Measurements from ENCODE around the gene MAOB.

Gene MAOB

DNA sequence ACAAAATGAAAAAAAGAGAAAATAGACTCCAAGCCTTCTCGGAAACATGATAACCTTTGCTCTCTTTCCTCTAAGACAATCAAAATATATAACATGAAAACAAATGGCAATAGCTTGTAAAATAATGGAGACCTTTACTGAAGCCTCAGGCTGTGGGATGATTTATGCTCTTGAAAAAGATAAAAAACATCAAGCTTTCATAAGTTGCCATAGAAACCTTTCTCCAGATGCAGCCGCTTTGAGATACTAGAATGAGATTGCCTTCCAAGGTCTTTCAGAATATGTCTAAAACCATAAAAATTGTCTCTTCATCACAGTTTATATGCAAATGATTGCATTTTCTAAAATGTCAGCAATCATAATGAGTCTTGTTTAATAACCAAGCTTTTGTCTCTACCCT, 31.6 kb downstream of the MAOB start:
- no peak for DNase-seq (ENCODE audit: low read depth in 1 of 2, low spot score in 1 of 2)
- TF ChIP-seq POLR2AphosphoS5 (IDR thresholded peaks at IDR 0.05; ENCODE audit: low read depth) (no peak), GABPA (IDR thresholded peaks at IDR 0.05; ENCODE audit: low read depth) (no peak), SPI1 (IDR thresholded peaks at IDR 0.05; ENCODE audit: borderline replicate concordance, low read depth) (no peak)
- TF ChIP-seq, protein P1, sequence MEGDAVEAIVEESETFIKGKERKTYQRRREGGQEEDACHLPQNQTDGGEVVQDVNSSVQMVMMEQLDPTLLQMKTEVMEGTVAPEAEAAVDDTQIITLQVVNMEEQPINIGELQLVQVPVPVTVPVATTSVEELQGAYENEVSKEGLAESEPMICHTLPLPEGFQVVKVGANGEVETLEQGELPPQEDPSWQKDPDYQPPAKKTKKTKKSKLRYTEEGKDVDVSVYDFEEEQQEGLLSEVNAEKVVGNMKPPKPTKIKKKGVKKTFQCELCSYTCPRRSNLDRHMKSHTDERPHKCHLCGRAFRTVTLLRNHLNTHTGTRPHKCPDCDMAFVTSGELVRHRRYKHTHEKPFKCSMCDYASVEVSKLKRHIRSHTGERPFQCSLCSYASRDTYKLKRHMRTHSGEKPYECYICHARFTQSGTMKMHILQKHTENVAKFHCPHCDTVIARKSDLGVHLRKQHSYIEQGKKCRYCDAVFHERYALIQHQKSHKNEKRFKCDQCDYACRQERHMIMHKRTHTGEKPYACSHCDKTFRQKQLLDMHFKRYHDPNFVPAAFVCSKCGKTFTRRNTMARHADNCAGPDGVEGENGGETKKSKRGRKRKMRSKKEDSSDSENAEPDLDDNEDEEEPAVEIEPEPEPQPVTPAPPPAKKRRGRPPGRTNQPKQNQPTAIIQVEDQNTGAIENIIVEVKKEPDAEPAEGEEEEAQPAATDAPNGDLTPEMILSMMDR (IDR thresholded peaks at IDR 0.05; ENCODE audit: insufficient read depth, low read length), result no peak
- no peak overlapping the region for H3K4me3 ChIP-seq (replicated peaks; ENCODE audit: insufficient read depth, low read length)
- H3K27me3 ChIP-seq (ENCODE audit: insufficient read depth, poor library complexity, severe bottlenecking), result no peaks in the 10 kb centered on the region
- H3K27ac ChIP-seq (replicated peaks), result no peak overlapping the region

DNA sequence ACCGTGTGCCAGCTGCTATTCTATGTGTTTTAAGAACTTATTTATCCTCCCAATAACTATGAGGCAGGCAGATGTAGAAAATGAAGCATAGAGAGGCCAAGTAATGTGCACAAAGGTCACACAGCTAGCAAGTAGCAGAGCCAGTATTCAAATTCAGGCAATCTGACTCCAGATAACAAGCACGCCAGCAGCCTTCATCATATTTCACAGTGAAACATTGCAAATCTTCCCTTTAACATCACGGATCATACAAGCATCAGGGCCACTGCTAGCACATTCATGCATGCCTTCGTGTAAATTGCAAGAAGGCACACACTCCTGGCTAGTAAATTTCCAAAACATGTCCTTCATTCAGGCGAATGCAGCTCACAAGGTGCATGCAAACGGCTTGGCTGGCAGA, 33.1 kb downstream of the MAOB start:
- TF ChIP-seq, protein P2, sequence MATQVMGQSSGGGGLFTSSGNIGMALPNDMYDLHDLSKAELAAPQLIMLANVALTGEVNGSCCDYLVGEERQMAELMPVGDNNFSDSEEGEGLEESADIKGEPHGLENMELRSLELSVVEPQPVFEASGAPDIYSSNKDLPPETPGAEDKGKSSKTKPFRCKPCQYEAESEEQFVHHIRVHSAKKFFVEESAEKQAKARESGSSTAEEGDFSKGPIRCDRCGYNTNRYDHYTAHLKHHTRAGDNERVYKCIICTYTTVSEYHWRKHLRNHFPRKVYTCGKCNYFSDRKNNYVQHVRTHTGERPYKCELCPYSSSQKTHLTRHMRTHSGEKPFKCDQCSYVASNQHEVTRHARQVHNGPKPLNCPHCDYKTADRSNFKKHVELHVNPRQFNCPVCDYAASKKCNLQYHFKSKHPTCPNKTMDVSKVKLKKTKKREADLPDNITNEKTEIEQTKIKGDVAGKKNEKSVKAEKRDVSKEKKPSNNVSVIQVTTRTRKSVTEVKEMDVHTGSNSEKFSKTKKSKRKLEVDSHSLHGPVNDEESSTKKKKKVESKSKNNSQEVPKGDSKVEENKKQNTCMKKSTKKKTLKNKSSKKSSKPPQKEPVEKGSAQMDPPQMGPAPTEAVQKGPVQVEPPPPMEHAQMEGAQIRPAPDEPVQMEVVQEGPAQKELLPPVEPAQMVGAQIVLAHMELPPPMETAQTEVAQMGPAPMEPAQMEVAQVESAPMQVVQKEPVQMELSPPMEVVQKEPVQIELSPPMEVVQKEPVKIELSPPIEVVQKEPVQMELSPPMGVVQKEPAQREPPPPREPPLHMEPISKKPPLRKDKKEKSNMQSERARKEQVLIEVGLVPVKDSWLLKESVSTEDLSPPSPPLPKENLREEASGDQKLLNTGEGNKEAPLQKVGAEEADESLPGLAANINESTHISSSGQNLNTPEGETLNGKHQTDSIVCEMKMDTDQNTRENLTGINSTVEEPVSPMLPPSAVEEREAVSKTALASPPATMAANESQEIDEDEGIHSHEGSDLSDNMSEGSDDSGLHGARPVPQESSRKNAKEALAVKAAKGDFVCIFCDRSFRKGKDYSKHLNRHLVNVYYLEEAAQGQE (IDR thresholded peaks at IDR 0.05; ENCODE audit: insufficient replicate concordance, low read depth), result no peak
- TF ChIP-seq GABPA (IDR thresholded peaks at IDR 0.05; ENCODE audit: low read depth) (no peak), POLR2AphosphoS5 (IDR thresholded peaks at IDR 0.05; ENCODE audit: low read depth) (no peak), SPI1 (IDR thresholded peaks at IDR 0.05; ENCODE audit: borderline replicate concordance, low read depth) (no peak)
- TF ChIP-seq, protein P1 (IDR thresholded peaks at IDR 0.05; ENCODE audit: insufficient read depth, low read length), result no peak
- Histone ChIP-seq H3K4me3 (replicated peaks; ENCODE audit: insufficient read depth, low read length) (no peak overlapping the region), H3K27ac (replicated peaks) (no peak overlapping the region), H3K27me3 (ENCODE audit: insufficient read depth, poor library complexity, severe bottlenecking) (no peaks in the 10 kb centered on the region)
- DNase-seq (ENCODE audit: low read depth in 1 of 2, low spot score in 1 of 2), result no peak

DNA sequence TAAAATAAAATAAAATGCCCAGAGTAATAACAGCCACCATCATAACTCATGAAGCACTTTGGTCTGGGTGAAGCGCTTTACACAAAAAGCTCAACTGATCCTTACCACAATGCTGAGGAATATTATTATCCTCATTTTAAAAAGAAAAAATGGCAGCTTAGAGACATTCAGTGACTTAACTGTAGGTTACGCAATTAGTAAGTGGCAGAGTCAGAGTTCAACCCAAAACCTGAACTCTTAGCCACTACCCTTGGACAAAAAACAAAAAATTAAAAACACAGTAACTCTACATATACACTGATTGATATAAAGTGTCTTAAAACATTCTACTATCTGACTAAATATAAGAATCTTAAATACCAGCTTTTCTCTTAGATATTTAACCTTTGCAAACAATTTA, 34.9 kb downstream of the MAOB start:
- TF ChIP-seq, protein P2 (IDR thresholded peaks at IDR 0.05; ENCODE audit: insufficient replicate concordance, low read depth), result no peak
- no peak for TF ChIP-seq POLR2AphosphoS5 (IDR thresholded peaks at IDR 0.05; ENCODE audit: low read depth)
- TF ChIP-seq, protein P1 (IDR thresholded peaks at IDR 0.05; ENCODE audit: insufficient read depth, low read length), result no peak
- TF ChIP-seq GABPA (IDR thresholded peaks at IDR 0.05; ENCODE audit: low read depth), result no peak
- TF ChIP-seq SPI1 (IDR thresholded peaks at IDR 0.05; ENCODE audit: borderline replicate concordance, low read depth), result no peak
- no peak for DNase-seq (ENCODE audit: low read depth in 1 of 2, low spot score in 1 of 2)

DNA sequence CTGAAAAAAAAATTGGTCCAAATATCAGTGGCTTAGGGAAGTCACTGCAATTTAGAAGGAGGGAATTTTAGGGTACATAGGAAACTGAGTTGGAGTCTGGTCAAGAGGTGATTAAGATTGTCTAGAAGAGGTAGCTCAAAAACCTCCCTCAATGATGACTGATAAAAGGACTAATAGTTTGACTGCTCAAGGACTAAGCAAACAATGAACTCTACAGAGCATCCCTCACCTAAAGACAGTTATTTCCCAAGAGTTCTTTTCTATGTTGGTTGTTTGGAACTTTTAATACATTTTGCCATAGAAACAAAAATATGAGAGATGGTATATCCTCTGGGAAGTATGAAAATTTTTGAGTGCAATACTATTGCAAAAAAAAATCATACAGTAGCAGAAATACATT, 35.7 kb downstream of the MAOB start:
- TF ChIP-seq, protein P2 (IDR thresholded peaks at IDR 0.05; ENCODE audit: insufficient replicate concordance, low read depth), result no peak
- TF ChIP-seq GABPA (IDR thresholded peaks at IDR 0.05; ENCODE audit: low read depth) (no peak), SPI1 (IDR thresholded peaks at IDR 0.05; ENCODE audit: borderline replicate concordance, low read depth) (no peak), POLR2AphosphoS5 (IDR thresholded peaks at IDR 0.05; ENCODE audit: low read depth) (no peak)
- TF ChIP-seq, protein P1 (IDR thresholded peaks at IDR 0.05; ENCODE audit: insufficient read depth, low read length), result no peak
- Histone ChIP-seq H3K27me3 (ENCODE audit: insufficient read depth, poor library complexity, severe bottlenecking) (no peaks in the 10 kb centered on the region), H3K27ac (replicated peaks) (no peak overlapping the region), H3K4me3 (replicated peaks; ENCODE audit: insufficient read depth, low read length) (no peak overlapping the region)
- no peak for DNase-seq (ENCODE audit: low read depth in 1 of 2, low spot score in 1 of 2)

More for the DNA sequence above, 34.9 kb downstream of the MAOB start:
- H3K27me3 ChIP-seq (ENCODE audit: insufficient read depth, poor library complexity, severe bottlenecking), result no peaks in the 10 kb centered on the region
- H3K4me3 ChIP-seq (replicated peaks; ENCODE audit: insufficient read depth, low read length), result no peak overlapping the region
- H3K27ac ChIP-seq (replicated peaks), result no peak overlapping the region
